ENCODE data around the gene LIX1.
"Not testable (repeated sequence)": the region's sequence is repeated elsewhere in the genome, so short reads cannot be mapped to it uniquely, and the experiment has no call there.

Gene LIX1

GRCh38 chr5:97141031-97141430 lies 1.4 kb downstream of the LIX1 start:
- no peak for DNase-seq

GRCh38 chr5:97140250-97140649 lies 2.2 kb downstream of the LIX1 start:
- DNase-seq = not testable (repeated sequence)

- no peak for DNase-seq
These were observed 5.9 kb downstream of the LIX1 start for GRCh38 chr5:97136475-97136874.

- no peak for DNase-seq
These were observed 6.5 kb downstream of the LIX1 start for GRCh38 chr5:97135868-97136267.

GRCh38 chr5:97134634-97135033 lies 7.8 kb downstream of the LIX1 start:
- DNase-seq = no peak

- DNase-seq = no peak
These were observed 9.3 kb downstream of the LIX1 start for GRCh38 chr5:97133101-97133500.

- DNase-seq = no peak
These were observed 10.5 kb downstream of the LIX1 start for GRCh38 chr5:97131921-97132320.

GRCh38 chr5:97131139-97131710 lies 11.2 kb downstream of the LIX1 start:
- DNase-seq = no peak

GRCh38 chr5:97127727-97128126 lies 14.7 kb downstream of the LIX1 start:
- DNase-seq = no peak

GRCh38 chr5:97125125-97125683 lies 17.2 kb downstream of the LIX1 start:
- DNase-seq = no peak

GRCh38 chr5:97124335-97124734 lies 18.1 kb downstream of the LIX1 start:
- no peak for DNase-seq

GRCh38 chr5:97121848-97122247 lies 20.6 kb downstream of the LIX1 start:
- DNase-seq = no peak

- no peak for DNase-seq
These were observed 22.2 kb downstream of the LIX1 start for GRCh38 chr5:97120195-97120594.

- DNase-seq = no peak
These were observed 23.4 kb downstream of the LIX1 start for GRCh38 chr5:97119007-97119390.

GRCh38 chr5:97118261-97119006 lies 24.0 kb downstream of the LIX1 start:
- DNase-seq = no peak

GRCh38 chr5:97115932-97116331 lies 26.5 kb downstream of the LIX1 start:
- no peak for DNase-seq

GRCh38 chr5:97112230-97112629 lies 30.2 kb downstream of the LIX1 start:
- no peak for DNase-seq

GRCh38 chr5:97111616-97112015 lies 30.8 kb downstream of the LIX1 start:
- DNase-seq = no peak

- no peak for DNase-seq
These were observed 31.4 kb downstream of the LIX1 start for GRCh38 chr5:97111004-97111403.

GRCh38 chr5:97107318-97107717 lies 35.1 kb downstream of the LIX1 start:
- DNase-seq = no peak

GRCh38 chr5:97106216-97106581 lies 36.2 kb downstream of the LIX1 start:
- DNase-seq = no peak

- DNase-seq = no peak
These were observed 36.8 kb downstream of the LIX1 start for GRCh38 chr5:97105501-97106215.

- DNase-seq = no peak
These were observed 40.4 kb downstream of the LIX1 start for GRCh38 chr5:97102010-97102470.

Data from hematopoietic multipotent progenitor cell treated with erythropoietin and hydrocortisone succinate and interleukin-3 and kit ligand, for 8 days (in vitro differentiated cells).